A549 (cell line): ENCODE data around the gene SLC22A17.

Source experiments
- CEBPB ChIP-seq, 2 experiments: fragments of >200 bp in 1 of 2; sonication (Bioruptor Twin) in 1 of 2; formaldehyde crosslinking in 1 of 2; IDR thresholded peaks; 2 replicates each; pipeline ENCODE4 v1.6.1; 2012 to 2016
- CHD2 ChIP-seq: fragments of 150-350 bp; IDR thresholded peaks from 2 replicates; pipeline ENCODE4 v1.6.1; 2014; ENCODE audit warnings: low read length; ENCODE audit not compliant: partially characterized antibody
- CTCF ChIP-seq: fragments of >200 bp; sonication (Bioruptor Twin); formaldehyde crosslinking; IDR thresholded peaks from 3 replicates; pipeline ENCODE4 v1.5.1; 2016
- EP300 ChIP-seq, 2 experiments: fragments of >200 bp; sonication (Bioruptor Twin); formaldehyde crosslinking; IDR thresholded peaks; 2 replicates in 1 of 2; 3 replicates in 1 of 2; pipeline ENCODE4 v1.6.1; 2016 to 2017
- GATA3 ChIP-seq: IDR thresholded peaks from 2 replicates; pipeline ENCODE4 v1.6.1; 2012; ENCODE audit warnings: borderline replicate concordance
- MAZ ChIP-seq: fragments of 150-350 bp; IDR thresholded peaks from 2 replicates; pipeline ENCODE4 v1.6.1; 2014; ENCODE audit warnings: antibody characterized with exemption, low read depth, low read length, borderline replicate concordance
- POLR2A ChIP-seq: IDR thresholded peaks from 2 replicates; pipeline ENCODE4 v1.6.1; 2012; ENCODE audit warnings: mild to moderate bottlenecking, low read length
- RFX5 ChIP-seq: fragments of 450-650 bp; IDR thresholded peaks from 2 replicates; pipeline ENCODE4 v1.7.1; 2014; ENCODE audit warnings: antibody characterized with exemption, mild to moderate bottlenecking, moderate library complexity
- SREBF2 ChIP-seq: fragments of 450-650 bp; IDR thresholded peaks from 2 replicates; pipeline ENCODE4 v1.6.1; 2014; ENCODE audit warnings: mild to moderate bottlenecking, moderate library complexity
- USF2 ChIP-seq: fragments of 450-650 bp; IDR thresholded peaks from 2 replicates; pipeline ENCODE4 v1.6.1; 2014; ENCODE audit warnings: antibody characterized with exemption
- ZFP36 ChIP-seq: fragments of 450-650 bp; IDR thresholded peaks from 2 replicates; pipeline ENCODE4 v1.6.1; 2014; ENCODE audit warnings: borderline replicate concordance; ENCODE audit not compliant: partially characterized antibody

DNA sequence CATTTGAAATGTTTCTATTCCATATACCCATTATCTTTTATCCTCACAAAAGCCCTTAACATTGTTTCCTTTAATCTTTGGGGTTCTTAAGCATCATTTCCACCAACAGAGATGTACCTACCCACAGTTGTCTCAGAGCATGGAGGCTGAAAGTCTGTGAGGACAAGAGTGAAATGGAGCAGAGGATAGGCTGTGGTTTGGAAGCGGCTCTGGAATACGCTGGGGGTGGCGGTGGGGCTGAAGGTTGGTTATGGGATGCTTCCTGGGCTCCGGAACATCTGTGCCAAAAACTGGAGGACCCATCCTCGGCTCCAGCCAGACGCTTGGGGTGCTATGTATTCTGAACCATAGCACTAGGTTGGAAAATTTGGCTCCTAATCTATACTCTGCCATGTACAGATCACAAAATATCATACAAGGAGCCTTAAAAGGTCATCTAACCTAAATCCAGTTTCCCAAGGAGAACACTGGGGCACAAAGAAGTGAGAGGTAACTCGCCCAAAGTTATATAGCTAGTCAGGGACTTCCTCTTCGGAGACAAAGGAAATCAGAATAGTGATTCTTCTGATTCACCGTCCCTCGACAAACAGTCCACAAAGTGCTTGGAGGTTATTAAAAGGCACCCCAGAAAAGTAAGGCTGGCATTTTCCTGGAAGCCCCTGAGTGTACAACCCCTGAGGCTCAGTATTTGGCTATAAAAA is 52.6 kb downstream of the SLC22A17 start:
- TF ChIP-seq USF2 (no peak), CTCF (no peak; the same call in 2 of the 3 replicates), RFX5 (no peak), CEBPB (IDR thresholded peaks at IDR 0.05) (no peak), EP300 (IDR thresholded peaks at IDR 0.05) (no peak), SREBF2 (no peak), GATA3 (no peak), MAZ (no peak), ZFP36 (no peak), CHD2 (no peak), POLR2A (no peak)
